ENCODE data around the gene CR1L. TPM values are rescaled to one million over a fixed set of nuclear protein-coding genes. Genes with fewer than 3 reads are reported as not detected.

The CR1L gene
- total and polyA plus RNA-seq, 9 of the 15 experiments (the other 6 are each of a cell fraction or from before 2014, with no cell fraction given) = 10.1 to 74.8 (median 34.3) TPM

DNA sequence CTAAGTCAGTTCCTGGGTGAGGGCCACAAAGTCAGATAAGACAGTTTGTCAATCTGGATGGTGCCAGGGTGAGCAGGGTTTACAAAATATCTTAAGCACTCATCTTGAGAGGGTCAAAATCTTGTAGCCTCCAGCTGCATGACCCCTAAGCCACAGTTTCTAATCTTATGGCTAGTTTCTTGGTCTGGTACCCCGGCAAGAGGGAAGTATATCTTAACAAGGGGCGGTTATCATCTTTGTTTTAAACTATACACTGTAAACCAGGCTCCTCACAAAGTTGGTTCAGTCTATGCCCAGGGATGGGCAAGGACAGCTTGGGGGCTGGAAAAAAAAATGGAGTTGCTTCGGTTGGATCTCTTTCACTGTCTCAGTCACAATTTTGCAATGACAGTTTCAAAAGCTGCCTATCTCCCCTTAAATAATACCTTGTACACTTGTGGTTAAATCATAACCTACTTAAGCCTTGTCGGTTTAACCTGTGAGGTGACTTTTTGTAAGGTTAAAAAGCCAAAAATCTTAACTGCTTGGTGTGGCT, 99.1 kb downstream of the CR1L start (continued):
- TF ChIP-seq, protein P1, sequence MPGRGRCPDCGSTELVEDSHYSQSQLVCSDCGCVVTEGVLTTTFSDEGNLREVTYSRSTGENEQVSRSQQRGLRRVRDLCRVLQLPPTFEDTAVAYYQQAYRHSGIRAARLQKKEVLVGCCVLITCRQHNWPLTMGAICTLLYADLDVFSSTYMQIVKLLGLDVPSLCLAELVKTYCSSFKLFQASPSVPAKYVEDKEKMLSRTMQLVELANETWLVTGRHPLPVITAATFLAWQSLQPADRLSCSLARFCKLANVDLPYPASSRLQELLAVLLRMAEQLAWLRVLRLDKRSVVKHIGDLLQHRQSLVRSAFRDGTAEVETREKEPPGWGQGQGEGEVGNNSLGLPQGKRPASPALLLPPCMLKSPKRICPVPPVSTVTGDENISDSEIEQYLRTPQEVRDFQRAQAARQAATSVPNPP (IDR thresholded peaks at IDR 0.05; ENCODE audit: borderline replicate concordance, insufficient read depth, insufficient read length) = no peak
- TF ChIP-seq JUN (IDR thresholded peaks at IDR 0.05; ENCODE audit: borderline replicate concordance, low read depth, low read length) = no peak
- TF ChIP-seq JUN (CRISPR knock-in tag; IDR thresholded peaks at IDR 0.05; ENCODE audit: borderline replicate concordance) = no peak
- TF ChIP-seq HDAC1 (IDR thresholded peaks at IDR 0.05) = 0 out of 4 replicates have a peak, but pooled peaks of 1 of the 2 experiments have one; percentile 28
- TF ChIP-seq ZNF41 (CRISPR knock-in tag; conservative IDR thresholded peaks at IDR 0.05) = peak; percentile 75; the same call in 1 of the 2 replicates
- TF ChIP-seq CEBPG (CRISPR knock-in tag; IDR thresholded peaks at IDR 0.05) = no peak
- TF ChIP-seq CEBPG (tag; conservative IDR thresholded peaks at IDR 0.05 in 1 of 2, IDR thresholded peaks at IDR 0.05 in 1 of 2) = no peak
- TF ChIP-seq, protein P2, sequence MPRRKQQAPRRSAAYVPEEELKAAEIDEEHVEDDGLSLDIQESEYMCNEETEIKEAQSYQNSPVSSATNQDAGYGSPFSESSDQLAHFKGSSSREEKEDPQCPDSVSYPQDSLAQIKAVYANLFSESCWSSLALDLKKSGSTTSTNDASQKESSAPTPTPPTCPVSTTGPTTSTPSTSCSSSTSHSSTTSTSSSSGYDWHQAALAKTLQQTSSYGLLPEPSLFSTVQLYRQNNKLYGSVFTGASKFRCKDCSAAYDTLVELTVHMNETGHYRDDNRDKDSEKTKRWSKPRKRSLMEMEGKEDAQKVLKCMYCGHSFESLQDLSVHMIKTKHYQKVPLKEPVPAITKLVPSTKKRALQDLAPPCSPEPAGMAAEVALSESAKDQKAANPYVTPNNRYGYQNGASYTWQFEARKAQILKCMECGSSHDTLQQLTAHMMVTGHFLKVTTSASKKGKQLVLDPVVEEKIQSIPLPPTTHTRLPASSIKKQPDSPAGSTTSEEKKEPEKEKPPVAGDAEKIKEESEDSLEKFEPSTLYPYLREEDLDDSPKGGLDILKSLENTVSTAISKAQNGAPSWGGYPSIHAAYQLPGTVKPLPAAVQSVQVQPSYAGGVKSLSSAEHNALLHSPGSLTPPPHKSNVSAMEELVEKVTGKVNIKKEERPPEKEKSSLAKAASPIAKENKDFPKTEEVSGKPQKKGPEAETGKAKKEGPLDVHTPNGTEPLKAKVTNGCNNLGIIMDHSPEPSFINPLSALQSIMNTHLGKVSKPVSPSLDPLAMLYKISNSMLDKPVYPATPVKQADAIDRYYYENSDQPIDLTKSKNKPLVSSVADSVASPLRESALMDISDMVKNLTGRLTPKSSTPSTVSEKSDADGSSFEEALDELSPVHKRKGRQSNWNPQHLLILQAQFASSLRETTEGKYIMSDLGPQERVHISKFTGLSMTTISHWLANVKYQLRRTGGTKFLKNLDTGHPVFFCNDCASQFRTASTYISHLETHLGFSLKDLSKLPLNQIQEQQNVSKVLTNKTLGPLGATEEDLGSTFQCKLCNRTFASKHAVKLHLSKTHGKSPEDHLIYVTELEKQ (CRISPR knock-in tag; IDR thresholded peaks at IDR 0.05) = peak; percentile 87
- no peak for TF ChIP-seq NR4A1 (CRISPR knock-in tag; IDR thresholded peaks at IDR 0.05)
- peak; percentile 86 for TF ChIP-seq NR4A1 (tag; IDR thresholded peaks at IDR 0.05)
- no peak for TF ChIP-seq COPS2 (conservative IDR thresholded peaks at IDR 0.05)
- 0 out of 2 replicates have a peak, but pooled peaks have one; percentile 61 for TF ChIP-seq ERF (CRISPR knock-in tag; IDR thresholded peaks at IDR 0.05)
- TF ChIP-seq CBFA2T3 (IDR thresholded peaks at IDR 0.05) = peak; percentile 89
- no peak for TF ChIP-seq EWSR1 (IDR thresholded peaks at IDR 0.05; ENCODE audit: borderline replicate concordance, low read depth, partially characterized antibody)
- TF ChIP-seq DMBX1 (CRISPR knock-in tag; IDR thresholded peaks at IDR 0.05; ENCODE audit: borderline replicate concordance) = peak; percentile 95
- TF ChIP-seq CBX3 (IDR thresholded peaks at IDR 0.05; ENCODE audit: borderline replicate concordance in 1 of 2, low read length in 2 of 2) = no peak
- TF ChIP-seq FOXJ2 (tag; IDR thresholded peaks at IDR 0.05) = no peak
- peak; percentile 15; the same call in 1 of the 2 replicates for TF ChIP-seq MTA2 (IDR thresholded peaks at IDR 0.05; ENCODE audit: low read depth)
- TF ChIP-seq CHD2 (IDR thresholded peaks at IDR 0.05; ENCODE audit: low read depth, low read length) = no peak
- TF ChIP-seq, protein P3, sequence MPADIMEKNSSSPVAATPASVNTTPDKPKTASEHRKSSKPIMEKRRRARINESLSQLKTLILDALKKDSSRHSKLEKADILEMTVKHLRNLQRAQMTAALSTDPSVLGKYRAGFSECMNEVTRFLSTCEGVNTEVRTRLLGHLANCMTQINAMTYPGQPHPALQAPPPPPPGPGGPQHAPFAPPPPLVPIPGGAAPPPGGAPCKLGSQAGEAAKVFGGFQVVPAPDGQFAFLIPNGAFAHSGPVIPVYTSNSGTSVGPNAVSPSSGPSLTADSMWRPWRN (IDR thresholded peaks at IDR 0.05; ENCODE audit: low read depth) = no peak
- TF ChIP-seq, protein P4, sequence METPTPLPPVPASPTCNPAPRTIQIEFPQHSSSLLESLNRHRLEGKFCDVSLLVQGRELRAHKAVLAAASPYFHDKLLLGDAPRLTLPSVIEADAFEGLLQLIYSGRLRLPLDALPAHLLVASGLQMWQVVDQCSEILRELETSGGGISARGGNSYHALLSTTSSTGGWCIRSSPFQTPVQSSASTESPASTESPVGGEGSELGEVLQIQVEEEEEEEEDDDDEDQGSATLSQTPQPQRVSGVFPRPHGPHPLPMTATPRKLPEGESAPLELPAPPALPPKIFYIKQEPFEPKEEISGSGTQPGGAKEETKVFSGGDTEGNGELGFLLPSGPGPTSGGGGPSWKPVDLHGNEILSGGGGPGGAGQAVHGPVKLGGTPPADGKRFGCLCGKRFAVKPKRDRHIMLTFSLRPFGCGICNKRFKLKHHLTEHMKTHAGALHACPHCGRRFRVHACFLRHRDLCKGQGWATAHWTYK (CRISPR knock-in tag; IDR thresholded peaks at IDR 0.05) = peak; percentile 75; the same call in 1 of the 2 replicates
- TF ChIP-seq KDM1A (IDR thresholded peaks at IDR 0.05) = peak; percentile 86 to 90
- TF ChIP-seq SMAD4 (CRISPR knock-in tag; conservative IDR thresholded peaks at IDR 0.05) = peak; percentile 89
- peak; percentile 79; the same call in 1 of the 2 replicates for TF ChIP-seq ZNF79 (CRISPR knock-in tag; IDR thresholded peaks at IDR 0.05; ENCODE audit: low read depth)

All from K562 (cell line).